Activated gamma-delta T cell treated with anti-CD3 and anti-CD28 coated beads, Interleukin-2, amount 50 U/mL, for 16 hours (primary cell): ENCODE results near the gene RTCB.

Experiments
- DNase-seq: peaks from one replicate; pipeline ENCODE4 v3.0.0-alpha.2; 2020; ENCODE audit warnings: low read depth

RTCB gene

DNA sequence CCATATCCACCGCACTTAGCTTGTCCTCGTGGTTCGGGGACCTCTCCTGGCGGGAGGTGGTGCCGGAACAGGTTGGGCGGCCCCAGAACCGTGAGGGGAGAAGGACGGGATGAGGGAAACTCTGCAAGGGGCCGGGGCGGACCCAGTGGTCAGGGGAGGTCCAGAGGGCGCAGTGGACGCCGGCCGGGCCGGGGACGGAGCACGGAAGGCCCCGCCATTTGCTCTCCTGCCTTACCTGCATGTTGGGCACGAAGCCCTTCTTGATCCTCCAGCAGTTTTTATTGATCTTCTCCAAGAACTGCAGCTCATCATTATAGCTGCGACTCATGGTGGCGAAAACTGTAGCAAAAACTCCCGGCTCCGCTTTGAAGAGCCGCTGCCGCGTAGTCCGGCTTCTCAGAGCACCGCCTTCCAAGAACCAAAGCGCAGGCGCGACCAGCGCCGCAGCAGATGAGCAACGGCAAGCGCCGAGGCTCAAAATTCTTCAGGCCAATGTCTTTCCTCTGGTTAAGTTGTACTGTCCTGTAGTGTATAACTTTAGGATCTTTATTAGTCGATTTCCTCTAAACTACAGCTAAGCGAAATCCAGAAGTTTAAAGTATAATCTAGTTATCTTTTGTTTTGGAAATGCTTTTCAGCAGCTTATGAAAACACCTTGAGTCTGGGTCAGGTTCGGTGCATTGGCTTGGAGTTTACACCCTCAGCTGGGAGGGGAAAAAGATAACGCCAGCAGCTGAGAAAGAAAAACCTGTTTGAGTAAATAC is at the start of gene RTCB:
Gene RTCB (minus strand): TSS at position 419 of the 764 bp plus-strand sequence. CDS start 91 bp downstream, at position 328.
- DNase-seq: peak; percentile 91

GRCh38 chr22:32457031-32457430 is 45.0 kb upstream of the RTCB start:
- DNase-seq: no peak

GRCh38 chr22:32448980-32449379 is 36.9 kb upstream of the RTCB start:
- no peak for DNase-seq

DNA sequence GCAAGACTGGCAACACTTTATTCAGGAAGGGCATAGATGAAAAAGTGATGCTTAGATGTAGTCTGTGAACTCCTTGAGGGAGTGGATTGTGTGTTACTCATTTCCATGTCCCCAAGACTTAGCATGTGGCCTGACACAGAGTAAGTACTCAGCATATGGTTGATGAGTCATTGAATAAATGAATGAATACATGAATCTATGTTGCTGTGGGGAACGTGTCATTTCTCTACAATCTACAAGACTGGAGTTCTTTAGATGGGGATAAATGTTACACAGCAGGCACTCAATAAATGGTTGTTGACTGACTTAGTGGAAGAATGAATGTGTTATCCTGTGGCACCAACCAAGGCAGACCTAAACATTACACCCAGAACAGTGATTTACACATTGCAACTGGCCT is 34.3 kb upstream of the RTCB start:
- DNase-seq: no peak

DNA sequence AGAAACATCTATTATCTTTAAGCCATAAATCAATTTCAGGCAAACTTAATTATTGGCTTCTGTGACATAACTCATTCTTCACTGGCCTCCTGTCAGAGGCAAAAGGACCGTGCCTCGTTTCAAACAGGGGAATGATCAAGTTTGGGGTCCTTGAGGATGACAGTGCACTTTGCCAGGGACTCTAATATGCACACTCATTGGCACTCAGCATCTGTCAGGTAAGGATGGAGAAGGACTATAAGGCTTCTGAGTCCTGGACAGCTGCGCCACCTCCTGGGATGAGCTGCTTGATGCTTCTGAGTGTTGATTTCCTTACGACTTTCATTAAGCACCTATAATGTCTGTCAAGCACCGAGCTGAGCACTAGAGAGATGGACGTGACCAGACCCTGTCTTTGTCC is 32.0 kb upstream of the RTCB start:
- DNase-seq: no peak

- DNase-seq: no peak
These were observed 18.3 kb upstream of the RTCB start for GRCh38 chr22:32430352-32430751.

GRCh38 chr22:32426881-32427280 is 14.8 kb upstream of the RTCB start:
- DNase-seq: no peak

DNA sequence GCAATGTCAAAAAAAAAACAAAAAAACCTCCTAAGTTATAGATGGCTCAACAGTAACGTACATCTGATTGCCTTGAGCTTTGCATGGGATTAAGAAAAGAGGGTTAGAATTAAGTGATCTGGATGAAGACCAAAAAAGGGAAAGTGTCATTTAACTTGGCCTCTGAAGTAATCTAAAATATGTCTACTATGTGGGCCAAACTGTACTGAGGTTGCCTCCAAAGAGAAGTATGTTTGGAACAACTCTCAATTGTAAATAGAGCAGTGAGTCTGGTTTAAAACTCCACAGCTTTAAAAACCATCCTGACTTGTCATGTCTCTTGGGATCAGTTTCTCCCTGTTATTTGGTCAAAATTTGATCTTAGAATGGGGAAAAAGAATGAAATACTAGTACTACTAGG is 11.6 kb upstream of the RTCB start:
- DNase-seq: no peak

GRCh38 chr22:32422062-32422461 is 10.0 kb upstream of the RTCB start:
- DNase-seq: no peak

- DNase-seq: no peak
These were observed 9.4 kb upstream of the RTCB start for GRCh38 chr22:32421484-32421883.

DNA sequence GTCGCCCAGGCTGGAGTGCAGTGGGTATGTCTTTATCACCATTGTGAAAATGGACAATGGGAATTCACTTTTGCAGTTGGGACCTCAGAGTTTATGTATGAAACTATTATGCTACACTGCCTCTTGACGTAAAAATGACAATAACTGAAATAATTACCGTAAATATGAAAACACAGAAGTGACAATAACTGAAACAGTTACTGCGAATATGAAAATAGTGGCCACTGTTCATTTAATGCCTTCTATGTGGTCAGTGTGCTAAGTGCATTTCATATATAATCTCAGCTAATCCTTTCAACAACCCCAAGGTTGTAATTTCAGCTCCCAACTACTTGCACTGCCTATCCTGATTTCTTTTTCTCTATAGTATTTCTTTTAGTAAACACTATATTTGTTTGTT is 5.9 kb upstream of the RTCB start:
- DNase-seq: no peak

GRCh38 chr22:32416556-32417085 is 4.6 kb upstream of the RTCB start:
- DNase-seq: no peak

DNA sequence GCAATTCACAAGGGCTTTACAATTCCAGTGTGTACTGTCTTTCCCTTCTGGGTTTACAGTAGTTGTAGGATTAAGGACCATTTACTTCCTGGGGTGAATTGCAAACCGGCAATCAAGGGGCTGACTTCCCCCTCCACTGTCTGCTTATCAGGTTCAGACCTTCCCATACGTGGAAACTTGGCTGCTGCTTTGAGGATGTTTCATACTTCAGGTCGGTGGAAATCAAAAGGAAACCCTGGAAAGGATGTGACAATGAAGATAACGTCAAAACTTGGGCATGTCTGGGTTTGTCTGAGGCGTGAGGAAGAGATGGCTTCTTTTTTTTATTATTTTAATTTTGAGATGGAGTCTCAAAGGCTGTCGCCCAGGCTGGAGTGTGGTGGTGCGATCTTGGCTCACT is 2.1 kb upstream of the RTCB start:
- no peak for DNase-seq

- no peak for DNase-seq
These were observed 1.7 kb upstream of the RTCB start for GRCh38 chr22:32413719-32414118.

DNA sequence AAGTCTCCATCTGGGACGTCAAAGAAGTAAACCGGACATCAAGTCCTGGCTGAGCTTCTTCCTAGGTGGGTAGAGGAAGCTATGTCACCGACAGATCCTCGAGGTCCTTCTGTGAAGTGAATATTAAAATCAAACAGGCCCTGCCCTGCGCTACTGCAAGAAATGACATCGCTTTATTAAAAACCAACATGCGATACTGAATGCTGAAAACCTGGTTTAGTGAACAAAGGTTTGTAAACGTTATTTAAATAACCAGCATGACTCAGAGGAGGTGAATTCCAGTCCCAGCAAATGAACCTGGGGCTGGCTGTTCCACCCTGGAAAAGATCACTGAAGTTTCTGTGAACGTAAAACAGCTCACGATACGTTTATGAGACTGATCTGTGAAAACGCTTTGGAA is 645 bp downstream of the RTCB start:
- no peak for DNase-seq

GRCh38 chr22:32410459-32410858 is 1.6 kb downstream of the RTCB start:
- DNase-seq: no peak

DNA sequence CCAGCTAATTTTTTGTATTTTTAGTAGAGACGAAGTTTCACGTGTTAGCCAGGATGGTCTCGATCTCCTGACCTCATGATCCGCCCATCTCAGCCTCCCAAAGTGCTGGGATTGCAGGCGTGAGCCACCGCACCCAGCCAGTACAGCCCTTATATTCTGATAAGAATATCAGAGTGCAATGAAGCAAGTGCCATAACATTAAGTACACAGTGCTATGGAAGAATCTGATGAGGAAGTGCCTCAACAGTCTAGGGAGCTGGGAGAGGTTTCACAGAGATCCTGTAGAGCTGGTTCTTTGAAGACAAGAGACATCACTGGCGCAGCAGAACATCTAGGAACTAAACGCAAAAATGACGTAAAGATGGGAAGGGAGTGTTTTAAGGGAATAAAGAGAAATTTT is 2.1 kb downstream of the RTCB start:
- no peak for DNase-seq

DNA sequence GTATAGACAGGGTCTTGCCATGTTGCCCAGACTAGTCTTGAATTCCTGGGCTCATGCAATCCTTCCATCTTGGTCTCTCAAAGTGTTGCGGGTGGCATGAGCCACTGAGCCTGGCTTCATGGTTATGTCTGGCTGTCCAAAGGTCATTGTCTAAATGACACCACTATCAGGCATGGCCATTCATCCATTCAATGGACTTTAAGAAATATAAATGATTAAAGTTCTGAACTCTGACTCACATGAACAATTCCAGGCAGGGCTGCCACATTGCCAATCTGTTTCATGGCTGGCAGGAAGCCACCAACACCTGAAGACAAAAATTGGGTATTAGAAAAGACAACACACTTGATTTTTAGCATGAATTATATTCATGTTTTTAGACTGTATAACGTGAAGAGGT is 4.1 kb downstream of the RTCB start:
- DNase-seq: no peak

- no peak for DNase-seq
These were observed 4.7 kb downstream of the RTCB start for GRCh38 chr22:32407312-32407711.

DNA sequence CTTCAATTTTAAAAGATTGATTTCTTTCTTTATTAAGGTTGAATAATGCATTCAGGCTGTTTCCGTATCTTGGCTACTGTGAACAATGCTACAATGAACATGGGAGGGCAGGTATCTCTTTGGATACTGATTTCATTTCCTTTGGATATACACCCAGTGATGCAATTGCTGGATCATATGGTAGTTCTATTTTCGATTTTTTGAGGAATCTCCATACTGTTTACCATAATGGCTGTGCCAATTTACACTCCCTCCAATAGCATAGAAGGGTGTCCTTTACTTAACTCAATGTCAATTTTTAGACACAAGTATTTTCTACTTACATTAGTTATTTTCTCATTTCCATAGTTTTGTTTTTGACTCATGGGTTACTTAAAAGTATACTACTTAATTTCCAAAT is 8.0 kb downstream of the RTCB start:
- DNase-seq: no peak

DNA sequence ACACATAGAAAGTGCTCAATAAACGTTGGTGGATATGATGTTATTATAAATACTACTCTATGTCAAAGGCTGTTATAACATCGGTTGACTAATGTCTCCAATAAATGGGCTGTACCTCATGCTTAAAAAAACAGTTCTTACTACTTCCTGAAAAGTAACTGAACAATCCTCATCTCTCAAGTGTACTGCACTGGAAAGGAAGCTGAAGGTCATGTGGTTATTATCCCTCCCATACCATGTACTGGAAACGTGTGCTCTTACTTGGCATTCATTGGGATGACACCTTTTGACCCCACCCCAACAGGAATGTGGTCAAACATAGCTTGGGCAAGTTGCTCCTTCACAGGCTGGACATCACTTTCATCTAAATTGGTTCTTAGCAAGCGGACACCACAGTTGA is 10.6 kb downstream of the RTCB start:
- DNase-seq: no peak

- DNase-seq: no peak
These were observed 15.3 kb downstream of the RTCB start for GRCh38 chr22:32396746-32397145.

- DNase-seq: no peak
These were observed 15.8 kb downstream of the RTCB start for GRCh38 chr22:32396255-32396654.

DNA sequence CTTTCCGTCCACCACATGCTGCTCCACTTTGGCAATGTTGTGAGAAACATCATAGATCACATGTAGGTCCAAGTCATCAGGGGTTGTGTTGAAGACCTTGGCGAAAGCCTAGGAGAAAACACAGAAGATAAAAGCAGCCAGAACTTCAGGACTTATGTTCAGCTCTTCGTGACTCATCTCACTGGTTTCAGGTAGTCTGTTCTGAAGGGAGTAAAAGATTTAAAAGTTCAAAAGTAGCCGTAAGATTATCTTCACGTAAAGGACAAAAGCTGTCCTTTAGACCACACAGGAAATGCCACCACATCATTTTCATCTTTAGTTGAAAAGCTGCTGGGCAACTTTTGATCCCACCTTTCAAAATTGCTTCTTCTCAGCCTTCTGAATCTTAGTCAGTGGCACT is 16.9 kb downstream of the RTCB start:
- DNase-seq: no peak
